Measurements from ENCODE around the gene KRTAP5-5. TPM values are rescaled to one million over a fixed set of nuclear protein-coding genes. Genes with fewer than 3 reads are reported as not detected.
"Not testable (repeated sequence)": the region's sequence is repeated elsewhere in the genome, so short reads cannot be mapped to it uniquely, and the experiment has no call there.

The KRTAP5-5 gene
- total and polyA plus RNA-seq, 12 donors = not detected

- TF ChIP-seq, protein P1, sequence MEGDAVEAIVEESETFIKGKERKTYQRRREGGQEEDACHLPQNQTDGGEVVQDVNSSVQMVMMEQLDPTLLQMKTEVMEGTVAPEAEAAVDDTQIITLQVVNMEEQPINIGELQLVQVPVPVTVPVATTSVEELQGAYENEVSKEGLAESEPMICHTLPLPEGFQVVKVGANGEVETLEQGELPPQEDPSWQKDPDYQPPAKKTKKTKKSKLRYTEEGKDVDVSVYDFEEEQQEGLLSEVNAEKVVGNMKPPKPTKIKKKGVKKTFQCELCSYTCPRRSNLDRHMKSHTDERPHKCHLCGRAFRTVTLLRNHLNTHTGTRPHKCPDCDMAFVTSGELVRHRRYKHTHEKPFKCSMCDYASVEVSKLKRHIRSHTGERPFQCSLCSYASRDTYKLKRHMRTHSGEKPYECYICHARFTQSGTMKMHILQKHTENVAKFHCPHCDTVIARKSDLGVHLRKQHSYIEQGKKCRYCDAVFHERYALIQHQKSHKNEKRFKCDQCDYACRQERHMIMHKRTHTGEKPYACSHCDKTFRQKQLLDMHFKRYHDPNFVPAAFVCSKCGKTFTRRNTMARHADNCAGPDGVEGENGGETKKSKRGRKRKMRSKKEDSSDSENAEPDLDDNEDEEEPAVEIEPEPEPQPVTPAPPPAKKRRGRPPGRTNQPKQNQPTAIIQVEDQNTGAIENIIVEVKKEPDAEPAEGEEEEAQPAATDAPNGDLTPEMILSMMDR (IDR thresholded peaks at IDR 0.05) = no peak
- DNase-seq = no peak
- H3K9me3 ChIP-seq = no peaks in the 10 kb centered on the region
- H3K4me3 ChIP-seq = no peak overlapping the region
- WGBS, 2 donors = 80 to 85% methylated on average over 24 of the region's 24 CpGs
- intact Hi-C loops (cut with DNase I) = no loop called here
- peaks cover 0 to 17% (median 5%) of the 10 kb centered on the region in 7 donors for H3K27me3 ChIP-seq
- no peak for ATAC-seq
- no peaks in the 10 kb centered on the region for H3K4me1 ChIP-seq
- no peak overlapping the region for H3K27ac ChIP-seq
- H3K36me3 ChIP-seq = no peaks in the 10 kb centered on the region
Observed at GRCh38 chr11:1660111-1660867, 30.7 kb downstream of the KRTAP5-5 start.

DNA sequence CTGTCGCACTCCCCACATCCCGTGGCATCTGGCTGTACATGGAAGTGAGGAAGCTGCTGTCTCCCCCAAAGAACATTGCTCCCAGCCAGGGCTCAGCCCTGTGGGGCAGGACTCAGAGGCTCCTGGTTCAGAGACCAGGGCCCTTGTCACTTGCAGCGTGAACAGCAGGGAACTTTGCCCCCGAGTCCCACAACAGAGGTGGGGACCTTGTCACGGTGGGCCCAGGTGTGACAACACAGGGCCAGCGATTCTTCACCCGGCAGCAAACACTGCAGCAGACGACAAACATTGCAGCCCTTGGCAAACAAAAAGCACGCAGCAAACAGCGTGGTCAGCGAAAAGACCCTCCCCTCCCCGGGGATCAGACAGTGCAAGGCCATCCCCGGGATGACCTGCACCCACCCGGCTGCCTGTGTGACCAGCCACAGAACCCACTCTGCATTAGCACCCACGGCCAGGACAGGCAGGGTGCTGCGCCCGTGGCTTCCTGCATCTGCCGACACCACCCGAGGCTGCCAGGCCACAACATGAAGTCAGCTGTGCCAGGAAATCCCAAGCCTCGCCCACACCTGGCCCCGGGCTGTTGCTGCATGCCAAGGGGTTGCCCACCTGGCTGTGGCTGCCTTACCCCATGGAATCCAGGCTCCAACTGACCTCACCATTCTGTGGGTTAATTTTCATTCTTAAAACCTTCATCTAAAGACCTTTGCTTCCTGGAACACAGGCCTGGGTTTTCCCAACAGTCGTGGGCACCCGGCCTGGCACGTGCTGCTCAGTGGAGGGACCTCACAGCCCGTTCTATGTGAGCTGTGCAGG, 32.1 kb downstream of the KRTAP5-5 start:
- DNase-seq; H3K9me3 ChIP-seq; H3K4me3 ChIP-seq; H3K27me3 ChIP-seq; H3K27ac ChIP-seq; ATAC-seq; intact Hi-C loops (cut with DNase I); H3K4me1 ChIP-seq; H3K36me3 ChIP-seq: not testable (repeated sequence)
- 84 to 88% methylated on average over 19 to 21 of the region's 25 CpGs for WGBS, 2 donors

DNA sequence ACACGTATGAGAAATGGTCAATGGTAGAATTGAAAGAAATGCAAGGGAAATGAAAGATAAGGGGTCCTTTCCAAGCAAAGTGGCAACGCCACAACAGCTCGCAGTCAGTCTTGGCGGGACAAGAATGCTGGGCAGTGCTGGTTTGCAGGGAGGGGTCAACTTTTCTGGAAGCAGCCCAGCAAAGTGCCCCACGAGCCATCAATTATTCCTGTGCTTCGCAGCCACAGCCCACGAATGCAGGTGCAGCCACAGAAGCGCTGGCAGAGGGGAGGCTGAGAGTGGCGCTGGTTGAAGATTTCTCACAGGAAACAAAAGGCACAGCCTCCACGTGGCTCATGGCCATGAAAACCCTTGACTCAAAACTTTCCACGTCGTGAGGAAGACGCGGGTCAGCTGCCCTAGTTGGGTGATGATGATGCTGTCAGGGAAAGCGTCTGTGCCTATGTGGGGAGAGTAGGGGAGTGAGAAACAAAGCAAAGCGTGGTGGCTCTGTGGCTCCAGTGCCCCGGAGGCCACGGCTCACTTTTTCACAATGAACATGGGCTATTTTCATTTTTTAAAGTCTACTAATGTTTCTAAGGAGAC, 33.2 kb downstream of the KRTAP5-5 start:
- not testable (repeated sequence) for ATAC-seq, H3K4me1 ChIP-seq, H3K36me3 ChIP-seq

GRCh38 chr11:1665313-1665712, 35.7 kb downstream of the KRTAP5-5 start:
- DNase-seq = no peak
- ATAC-seq = no peak
- Histone ChIP-seq H3K4me3 (no peak overlapping the region), H3K27me3 (peaks cover 0 to 25% (median 12%) of the 10 kb centered on the region in 7 donors), H3K4me1 (peaks cover 0 to 16% (median 0%) of the 10 kb centered on the region in 9 donors), H3K36me3 (no peaks in the 10 kb centered on the region), H3K27ac (no peak overlapping the region), H3K9me3 (no peaks in the 10 kb centered on the region)
- TF ChIP-seq, protein P1 (IDR thresholded peaks at IDR 0.05) = no peak
- 95 to 97% methylated on average over 5 of the region's 8 CpGs for WGBS, 2 donors
- intact Hi-C loops (cut with DNase I) = no loop called here

More for the DNA sequence above, 33.2 kb downstream of the KRTAP5-5 start:
- H3K27ac ChIP-seq; H3K27me3 ChIP-seq; DNase-seq; intact Hi-C loops (cut with DNase I); H3K4me3 ChIP-seq; H3K9me3 ChIP-seq: not testable (repeated sequence)
- WGBS, 2 donors = 76 to 78% methylated on average over 18 of the region's 18 CpGs

DNA sequence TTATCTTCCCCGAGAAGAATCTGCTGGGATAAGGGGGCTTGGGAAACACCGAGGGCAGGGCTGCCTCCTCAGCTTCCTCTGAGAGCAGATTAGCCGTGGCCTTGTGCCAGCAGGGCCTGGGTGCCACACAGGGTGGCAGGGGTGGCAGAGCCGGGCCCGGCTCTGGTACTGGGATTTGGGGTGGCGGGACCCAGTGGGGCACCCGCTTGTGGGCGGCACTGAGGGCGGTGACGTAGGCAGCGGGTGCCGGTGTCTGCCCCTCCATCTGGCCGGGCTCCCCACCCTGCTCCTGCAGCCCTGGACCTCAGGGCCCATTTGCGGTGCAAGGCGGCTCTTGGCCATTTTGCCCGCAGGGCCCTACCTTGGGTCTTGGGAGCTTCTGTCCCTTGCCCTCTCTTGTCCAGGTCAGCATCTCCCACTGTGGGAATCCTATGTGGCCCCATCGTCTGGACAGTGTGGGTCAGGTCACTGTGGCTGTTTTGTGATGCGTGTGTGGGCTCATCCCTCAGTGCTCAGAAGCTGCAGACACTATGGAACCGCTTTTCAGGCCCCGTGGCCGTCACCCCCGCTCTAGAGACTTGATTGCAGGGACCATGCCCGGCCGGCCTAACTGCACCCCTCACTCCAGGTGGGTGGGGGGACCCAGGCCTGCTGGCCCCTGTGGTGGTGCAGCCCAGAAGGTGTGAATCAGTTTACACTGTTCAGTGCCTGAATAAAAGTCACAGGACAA, 37.7 kb downstream of the KRTAP5-5 start:
- Histone ChIP-seq H3K27me3 (peaks cover 0 to 25% (median 12%) of the 10 kb centered on the region in 7 donors), H3K9me3 (no peaks in the 10 kb centered on the region), H3K27ac (no peak overlapping the region), H3K4me1 (peaks cover 0 to 16% (median 0%) of the 10 kb centered on the region in 9 donors), H3K4me3 (no peak overlapping the region), H3K36me3 (no peaks in the 10 kb centered on the region)
- peak in 3 of 8 donors; percentile 18 to 46 (median 23) for ATAC-seq
- no peak for DNase-seq
- TF ChIP-seq, protein P1 (IDR thresholded peaks at IDR 0.05) = no peak
- intact Hi-C loops (cut with DNase I) = no loop called here
- WGBS, 2 donors = 85% methylated on average over 22 to 24 of the region's 24 CpGs
